GM19463 (cell line): ENCODE measurements around the gene SPATA31D1.
"Not testable (repeated sequence)": the region's sequence is repeated elsewhere in the genome, so short reads cannot be mapped to it uniquely, and the experiment has no call there.

Experiments
- ATAC-seq: cut with Tn5 transposase; IDR thresholded peaks from one replicate; pipeline ENCODE4 v1.9.1; 2021; ENCODE audit warnings: mild to moderate bottlenecking, moderate library complexity; ENCODE audit not compliant: unreplicated experiment

Gene SPATA31D1

GRCh38 chr9:81988472-81988871 lies at the start of gene SPATA31D1:
Gene SPATA31D1 (plus strand): TSS chr9:81988772. CDS start chr9:81988819, 47 bp downstream.
- ATAC-seq: not testable (repeated sequence)

GRCh38 chr9:81943393-81943792 lies 45.2 kb upstream of the SPATA31D1 start, which contains the start of gene SPATA31D3:
Gene SPATA31D3 (plus strand): TSS chr9:81943500. CDS start chr9:81943586, 86 bp downstream.
- ATAC-seq: not testable (repeated sequence)

- ATAC-seq: not testable (repeated sequence)
These were observed 39.9 kb upstream of the SPATA31D1 start for GRCh38 chr9:81948650-81949049.

- no peak for ATAC-seq
These were observed 35.5 kb upstream of the SPATA31D1 start for GRCh38 chr9:81953096-81953495.

- ATAC-seq: no peak
These were observed 32.9 kb upstream of the SPATA31D1 start for GRCh38 chr9:81955625-81956024.

- ATAC-seq: peak; percentile 44
These were observed 24.1 kb upstream of the SPATA31D1 start for GRCh38 chr9:81964218-81965171.

GRCh38 chr9:81968026-81968425 lies 20.5 kb upstream of the SPATA31D1 start:
- ATAC-seq: no peak

GRCh38 chr9:81969971-81970370 lies 18.6 kb upstream of the SPATA31D1 start:
- no peak for ATAC-seq

- no peak for ATAC-seq
These were observed 16.8 kb upstream of the SPATA31D1 start for GRCh38 chr9:81971727-81972126.

- no peak for ATAC-seq
These were observed 13.8 kb upstream of the SPATA31D1 start for GRCh38 chr9:81974764-81975163.

- no peak for ATAC-seq
These were observed 12.2 kb upstream of the SPATA31D1 start for GRCh38 chr9:81976351-81976750.

- peak; percentile 90 for ATAC-seq
These were observed 9.4 kb upstream of the SPATA31D1 start for GRCh38 chr9:81979196-81979595.

GRCh38 chr9:81980568-81980967 lies 8.0 kb upstream of the SPATA31D1 start:
- no peak for ATAC-seq

- ATAC-seq: no peak
These were observed 6.7 kb upstream of the SPATA31D1 start for GRCh38 chr9:81981883-81982282.

GRCh38 chr9:81984928-81985327 lies 3.6 kb upstream of the SPATA31D1 start:
- ATAC-seq: no peak

- ATAC-seq: no peak
These were observed 2.5 kb upstream of the SPATA31D1 start for GRCh38 chr9:81986051-81986450.

- ATAC-seq: no peak
These were observed 1.1 kb downstream of the SPATA31D1 start for GRCh38 chr9:81989700-81990099.

- no peak for ATAC-seq
These were observed 5.1 kb downstream of the SPATA31D1 start for GRCh38 chr9:81993656-81994055.

GRCh38 chr9:81999806-82000205 lies 11.2 kb downstream of the SPATA31D1 start:
- no peak for ATAC-seq

- no peak for ATAC-seq
These were observed 22.1 kb downstream of the SPATA31D1 start for GRCh38 chr9:82010711-82011110.

GRCh38 chr9:82011133-82011532 lies 22.6 kb downstream of the SPATA31D1 start:
- no peak for ATAC-seq

GRCh38 chr9:82012276-82012675 lies 23.7 kb downstream of the SPATA31D1 start:
- no peak for ATAC-seq
